Activated T-helper 1 cell treated with anti-CD3 and anti-CD28 coated beads, Interleukin-12 subunit alpha, Interleukin-12 subunit beta, Interleukin-2, Interleukin-4 antibody, amounts not matched to agents 30 ng/mL and 10 ng/mL and 1 ng/mL, durations not matched to agents 14 hours and 24 hours and 36 hours (primary cell): ENCODE data around the gene LARP6. TPM values are rescaled to one million over a fixed set of nuclear protein-coding genes. Genes with fewer than 3 reads are reported as not detected.

Source experiments
- DNase-seq: peaks from one replicate; pipeline ENCODE4 v3.0.0; 2021; ENCODE audit warnings: low spot score
- H3K27ac Mint-ChIP-seq: one replicate; pipeline ENCODE4 v1.8.0; 2021; ENCODE audit warnings: mild to moderate bottlenecking, mixed read lengths
- H3K27me3 Mint-ChIP-seq: one replicate; pipeline ENCODE4 v1.8.0; 2022; ENCODE audit warnings: mild to moderate bottlenecking, moderate library complexity, mixed read lengths; ENCODE audit not compliant: insufficient read depth
- H3K36me3 Mint-ChIP-seq: one replicate; pipeline ENCODE4 v1.8.0; 2021; ENCODE audit warnings: low read depth, mixed read lengths
- H3K4me1 Mint-ChIP-seq: one replicate; pipeline ENCODE4 v1.8.0; 2021; ENCODE audit warnings: low read depth, mixed read lengths
- H3K4me3 Mint-ChIP-seq: one replicate; pipeline ENCODE4 v1.8.0; 2021; ENCODE audit warnings: mild to moderate bottlenecking, moderate library complexity, mixed read lengths
- H3K9me3 Mint-ChIP-seq: one replicate; pipeline ENCODE4 v1.8.0; 2021; ENCODE audit warnings: mixed read lengths
- intact Hi-C: fragments of 100-400 bp; cut with micrococcal nuclease; formaldehyde crosslinking; loops from one replicate; pipeline ENCODE4 v1.15.1; 2024
- total RNA-seq: library from RNA; stranded (reverse); gene quantifications from 2 replicates; pipeline ENCODE4 v1.2.3, GENCODE V29; 2022

Gene LARP6
- 0.44 TPM in 1 of 2 replicates, not detected in the other for total RNA-seq

GRCh38 chr15:70853973-70854665, at the start of gene LARP6:
Gene LARP6 (minus strand): TSS chr15:70854157. CDS start chr15:70854088, 69 bp downstream.
- Mint-ChIP-seq H3K36me3 (no peaks in the 10 kb centered on the region), H3K9me3 (no peaks in the 10 kb centered on the region), H3K4me1 (peaks cover 5% of the 10 kb centered on the region), H3K4me3 (peak within 1 kb of the TSS; percentile 79), H3K27ac (no peak within 1 kb of the TSS), H3K27me3 (peaks cover 57% of the 10 kb centered on the region)
- no peak for DNase-seq
- intact Hi-C loops: no loop called here

DNA sequence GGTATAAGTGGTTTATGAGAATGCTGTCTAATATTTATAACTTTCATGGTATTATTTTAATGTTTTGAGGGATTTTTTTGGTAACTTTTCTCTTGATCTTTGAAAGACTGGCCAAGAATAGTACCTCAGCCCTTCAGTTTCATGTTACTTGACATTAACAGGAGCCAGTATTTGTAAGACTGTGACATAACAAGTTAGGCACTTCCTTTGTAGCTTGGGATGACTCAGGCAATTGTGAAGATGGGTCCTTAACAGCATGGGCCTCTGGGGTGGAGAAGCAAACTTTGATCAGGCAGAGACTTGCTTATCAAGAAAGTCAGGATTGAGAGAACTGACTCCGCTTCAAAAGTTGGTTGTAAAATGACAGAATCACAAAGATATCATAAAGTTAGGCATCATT, 48.1 kb upstream of the LARP6 start:
- intact Hi-C loops: no loop called here

GRCh38 chr15:70892912-70893560, 39.1 kb upstream of the LARP6 start:
- Mint-ChIP-seq H3K4me1 (peaks cover 10% of the 10 kb centered on the region), H3K9me3 (no peaks in the 10 kb centered on the region), H3K27me3 (peaks cover 48% of the 10 kb centered on the region)

More for the DNA sequence above, 48.1 kb upstream of the LARP6 start:
- H3K36me3 Mint-ChIP-seq: no peaks in the 10 kb centered on the region
- peaks cover 7% of the 10 kb centered on the region for H3K9me3 Mint-ChIP-seq
- DNase-seq: no peak
- no peak overlapping the region for H3K4me3 Mint-ChIP-seq
- H3K27me3 Mint-ChIP-seq: peaks cover 4% of the 10 kb centered on the region
- H3K4me1 Mint-ChIP-seq: no peaks in the 10 kb centered on the region
- no peak overlapping the region for H3K27ac Mint-ChIP-seq

DNA sequence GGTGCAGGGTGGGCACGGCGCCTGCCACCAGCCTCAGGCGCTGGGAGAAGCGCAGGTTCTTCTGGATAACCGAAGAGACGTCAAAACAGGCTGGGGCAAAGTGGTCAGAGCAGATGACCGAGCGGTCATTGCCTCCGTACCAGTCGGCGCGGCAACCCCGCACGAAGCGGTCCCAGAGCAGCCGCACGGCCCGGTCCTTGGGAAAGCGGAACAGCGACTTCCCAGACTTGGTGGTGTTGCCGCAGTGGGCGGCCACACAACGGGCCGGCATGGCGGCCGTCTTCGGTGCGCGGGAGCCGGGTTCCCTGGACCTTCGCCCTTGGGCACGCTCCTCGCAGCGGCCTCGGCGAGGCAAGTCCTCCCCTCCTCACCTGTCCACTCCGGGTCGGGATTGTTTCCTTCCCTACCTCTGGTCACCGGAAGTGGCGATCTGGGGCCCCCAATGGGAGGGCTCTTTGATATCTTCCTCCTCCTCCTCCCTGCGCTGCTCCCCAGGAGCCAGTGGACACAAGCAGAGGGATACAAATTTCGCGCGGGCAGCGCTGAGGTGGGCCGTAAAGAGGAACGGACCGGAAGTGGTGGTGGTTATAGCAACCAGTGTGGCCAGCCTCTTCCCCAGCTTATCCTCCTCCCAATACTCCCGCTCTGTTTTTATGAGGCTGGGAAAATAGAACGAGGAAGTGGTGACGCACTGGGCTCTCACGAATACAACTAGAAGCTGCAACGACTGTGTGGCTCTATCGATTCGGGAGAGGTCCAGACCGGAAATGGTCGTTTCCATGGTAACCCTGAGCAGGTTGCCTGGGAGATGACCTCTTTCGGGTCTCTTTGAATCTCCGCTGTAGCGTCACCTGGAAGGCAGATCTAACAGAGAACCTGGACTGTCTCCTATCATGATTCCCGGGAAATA, 38.3 kb upstream of the LARP6 start, which contains the start of the genes LRRC49 and THAP10:
Gene LRRC49 (plus strand): TSS at position 825 of the 910 bp plus-strand sequence. CDS start 69 bp downstream, at position 894.
Gene THAP10 (minus strand): TSS at position 432 of the 910 bp plus-strand sequence. CDS start 161 bp downstream, at position 271.
- Mint-ChIP-seq H3K27ac (peak within 1 kb of the TSS; percentile 64), H3K9me3 (no peaks in the 10 kb centered on the region), H3K4me3 (peak within 1 kb of the TSS; percentile 86), H3K27me3 (peaks cover 50% of the 10 kb centered on the region), H3K4me1 (peaks cover 10% of the 10 kb centered on the region), H3K36me3 (no peaks in the 10 kb centered on the region)
- DNase-seq: peak; percentile 29
- intact Hi-C loops: no loop called here

More at GRCh38 chr15:70892912-70893560, 39.1 kb upstream of the LARP6 start:
- intact Hi-C loops: no loop called here
- no peak for DNase-seq
- Mint-ChIP-seq H3K36me3 (no peaks in the 10 kb centered on the region), H3K4me3 (peak overlapping the region; percentile 86), H3K27ac (no peak overlapping the region)

DNA sequence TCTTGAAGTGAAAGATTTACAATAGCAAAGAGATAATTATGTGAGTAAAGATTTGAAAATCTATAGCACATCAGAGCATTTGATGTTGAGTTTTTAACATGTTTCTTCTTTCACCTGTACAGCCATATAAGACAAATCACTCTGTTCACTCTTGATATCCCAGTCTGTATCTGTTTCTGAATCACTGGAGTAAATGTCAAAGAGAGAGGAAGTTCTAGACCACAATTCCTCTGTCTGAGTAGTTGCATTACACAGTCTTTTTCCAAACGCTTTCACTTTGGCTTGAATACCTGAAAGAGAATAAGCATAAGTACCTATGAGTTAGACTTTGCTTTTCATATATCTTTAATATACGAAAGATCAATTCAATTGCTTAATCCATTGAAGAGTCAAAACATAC, 28.4 kb upstream of the LARP6 start:
- intact Hi-C loops: no loop called here
- no peak overlapping the region for H3K4me3 Mint-ChIP-seq
- no peaks in the 10 kb centered on the region for H3K36me3 Mint-ChIP-seq
- peaks cover 4% of the 10 kb centered on the region for H3K4me1 Mint-ChIP-seq
- H3K9me3 Mint-ChIP-seq: no peaks in the 10 kb centered on the region
- peaks cover 14% of the 10 kb centered on the region for H3K27me3 Mint-ChIP-seq
- no peak for DNase-seq
- H3K27ac Mint-ChIP-seq: no peak overlapping the region

GRCh38 chr15:70880781-70881180, 26.8 kb upstream of the LARP6 start:
- Mint-ChIP-seq H3K9me3 (no peaks in the 10 kb centered on the region), H3K4me3 (no peak overlapping the region), H3K27me3 (peaks cover 22% of the 10 kb centered on the region), H3K27ac (no peak overlapping the region), H3K4me1 (peaks cover 4% of the 10 kb centered on the region), H3K36me3 (no peaks in the 10 kb centered on the region)
- intact Hi-C loops: no loop called here
- DNase-seq: no peak

- intact Hi-C loops: no loop called here
- H3K36me3 Mint-ChIP-seq: no peaks in the 10 kb centered on the region
- H3K27me3 Mint-ChIP-seq: peaks cover 23% of the 10 kb centered on the region
- peaks cover 4% of the 10 kb centered on the region for H3K4me1 Mint-ChIP-seq
- H3K27ac Mint-ChIP-seq: no peak overlapping the region
- H3K4me3 Mint-ChIP-seq: no peak overlapping the region
- no peaks in the 10 kb centered on the region for H3K9me3 Mint-ChIP-seq
- no peak for DNase-seq
These were observed 25.4 kb upstream of the LARP6 start for GRCh38 chr15:70879401-70879800.

GRCh38 chr15:70876683-70877082, 22.7 kb upstream of the LARP6 start:
- no peaks in the 10 kb centered on the region for H3K36me3 Mint-ChIP-seq
- no peaks in the 10 kb centered on the region for H3K9me3 Mint-ChIP-seq
- intact Hi-C loops: no loop called here
- no peak overlapping the region for H3K4me3 Mint-ChIP-seq
- no peak for DNase-seq
- no peak overlapping the region for H3K27ac Mint-ChIP-seq
- H3K27me3 Mint-ChIP-seq: peaks cover 16% of the 10 kb centered on the region
- no peaks in the 10 kb centered on the region for H3K4me1 Mint-ChIP-seq

GRCh38 chr15:70876011-70876410, 22.1 kb upstream of the LARP6 start:
- intact Hi-C loops: no loop called here
- no peak overlapping the region for H3K4me3 Mint-ChIP-seq
- peaks cover 16% of the 10 kb centered on the region for H3K27me3 Mint-ChIP-seq
- no peak overlapping the region for H3K27ac Mint-ChIP-seq
- H3K9me3 Mint-ChIP-seq: no peaks in the 10 kb centered on the region
- no peaks in the 10 kb centered on the region for H3K4me1 Mint-ChIP-seq
- H3K36me3 Mint-ChIP-seq: no peaks in the 10 kb centered on the region
- no peak for DNase-seq

- H3K27ac Mint-ChIP-seq: no peak overlapping the region
- H3K9me3 Mint-ChIP-seq: no peaks in the 10 kb centered on the region
- no peaks in the 10 kb centered on the region for H3K36me3 Mint-ChIP-seq
- intact Hi-C loops: no loop called here
- H3K4me3 Mint-ChIP-seq: no peak overlapping the region
- peaks cover 17% of the 10 kb centered on the region for H3K27me3 Mint-ChIP-seq
- DNase-seq: no peak
- no peaks in the 10 kb centered on the region for H3K4me1 Mint-ChIP-seq
These were observed 21.2 kb upstream of the LARP6 start for GRCh38 chr15:70875001-70875782.

DNA sequence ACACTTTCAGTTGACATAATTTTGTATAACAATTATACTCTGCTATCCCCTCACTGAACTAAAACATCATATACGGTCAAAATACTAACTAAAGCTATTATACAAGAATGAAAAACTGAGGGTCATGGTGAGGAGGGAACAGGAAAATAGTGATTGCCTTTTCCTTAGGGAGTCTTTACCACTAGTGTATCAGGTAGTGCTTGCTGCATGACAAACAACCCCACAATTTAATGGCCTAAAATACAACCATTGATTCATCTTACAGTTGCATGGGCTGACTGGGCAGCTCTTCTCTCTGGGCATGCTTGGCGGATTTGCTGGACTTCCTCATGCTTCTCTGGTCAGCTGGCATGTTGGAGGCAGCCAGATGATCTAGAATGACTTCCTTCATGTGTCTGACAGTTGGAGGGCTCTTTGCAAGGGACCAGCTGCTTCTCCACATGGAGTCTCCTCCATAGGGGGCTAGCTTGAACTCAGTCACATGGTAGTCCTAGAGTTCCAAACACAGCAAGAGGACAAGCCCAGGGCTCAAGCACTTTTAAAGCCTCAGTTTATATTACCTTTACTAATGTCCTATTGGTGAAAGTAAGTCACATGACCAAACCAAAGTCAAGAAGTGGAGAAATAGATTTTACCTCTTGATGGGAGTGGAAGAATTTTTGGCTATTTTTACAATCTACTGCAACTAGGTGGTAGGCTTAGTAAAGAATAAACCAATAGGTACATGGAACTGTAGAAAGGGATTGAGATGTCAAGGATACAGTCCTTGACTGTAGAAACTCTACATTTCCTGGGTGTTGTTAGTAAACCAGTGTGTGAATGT, 19.5 kb upstream of the LARP6 start:
- Mint-ChIP-seq H3K36me3 (no peaks in the 10 kb centered on the region), H3K27me3 (peaks cover 11% of the 10 kb centered on the region), H3K4me3 (no peak overlapping the region), H3K9me3 (no peaks in the 10 kb centered on the region), H3K4me1 (no peaks in the 10 kb centered on the region), H3K27ac (no peak overlapping the region)
- intact Hi-C loops: no loop called here
- no peak for DNase-seq
